ENCODE measurements around the gene UBQLNL.

UBQLNL gene

DNA sequence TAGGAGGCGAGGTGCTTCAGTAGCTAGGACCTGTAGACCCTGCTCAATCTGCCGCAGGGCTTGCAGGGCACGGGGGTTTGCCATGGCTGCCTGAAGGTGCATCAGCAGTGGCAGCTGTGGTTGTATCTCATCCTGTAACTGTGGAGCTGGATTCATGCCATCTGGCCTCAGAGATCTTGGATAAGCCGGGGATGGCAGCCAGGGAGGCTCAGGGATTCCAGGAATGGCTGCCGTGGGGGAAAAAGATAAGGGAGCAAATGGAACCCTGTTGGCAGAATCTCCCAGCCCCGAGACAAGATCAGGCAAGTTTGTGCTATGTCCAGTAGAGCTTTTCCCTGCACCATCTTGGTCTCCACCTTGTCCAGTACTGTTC is 8.6 kb downstream of the UBQLNL start:
- no peak for DNase-seq (ENCODE audit: extremely low read depth in 1 of 2, low read depth in 1 of 2)

DNA sequence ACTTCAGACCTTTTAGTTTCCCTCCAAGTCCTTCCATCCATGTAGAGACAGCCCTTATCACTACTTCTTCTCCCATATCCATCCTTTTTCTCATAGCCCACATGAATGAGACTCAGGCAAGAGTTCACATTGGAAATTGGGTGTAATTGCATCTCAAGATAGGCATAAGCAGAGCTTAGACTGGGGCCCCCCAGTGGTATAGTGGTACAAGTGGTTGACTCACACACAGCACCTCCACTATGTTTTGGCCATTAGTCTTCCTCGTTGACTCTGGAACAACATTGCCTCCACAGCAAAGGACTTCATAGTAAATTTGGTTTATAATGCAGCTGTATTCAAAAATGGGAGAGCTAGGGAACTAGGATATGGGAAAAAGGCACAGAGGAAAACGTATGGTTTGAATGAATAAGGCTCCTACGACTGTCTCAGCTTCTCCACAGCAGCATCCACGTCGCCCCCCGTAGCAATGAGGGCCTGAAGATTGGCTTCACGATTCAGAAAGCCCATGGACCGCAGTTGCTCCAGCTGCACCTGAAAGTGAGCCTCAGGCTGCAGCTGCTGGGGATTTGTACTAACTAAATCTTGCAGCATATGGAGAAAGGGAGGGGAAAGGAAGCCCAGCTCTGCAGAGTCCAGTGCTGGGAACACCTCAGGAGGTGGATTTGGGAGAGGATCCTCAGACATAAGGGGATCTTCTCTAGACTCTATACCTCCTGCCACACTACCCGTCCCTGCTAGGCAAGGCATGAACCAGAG is 9.1 kb downstream of the UBQLNL start:
- DNase-seq (ENCODE audit: extremely low read depth in 1 of 2, low read depth in 1 of 2), result no peak

DNA sequence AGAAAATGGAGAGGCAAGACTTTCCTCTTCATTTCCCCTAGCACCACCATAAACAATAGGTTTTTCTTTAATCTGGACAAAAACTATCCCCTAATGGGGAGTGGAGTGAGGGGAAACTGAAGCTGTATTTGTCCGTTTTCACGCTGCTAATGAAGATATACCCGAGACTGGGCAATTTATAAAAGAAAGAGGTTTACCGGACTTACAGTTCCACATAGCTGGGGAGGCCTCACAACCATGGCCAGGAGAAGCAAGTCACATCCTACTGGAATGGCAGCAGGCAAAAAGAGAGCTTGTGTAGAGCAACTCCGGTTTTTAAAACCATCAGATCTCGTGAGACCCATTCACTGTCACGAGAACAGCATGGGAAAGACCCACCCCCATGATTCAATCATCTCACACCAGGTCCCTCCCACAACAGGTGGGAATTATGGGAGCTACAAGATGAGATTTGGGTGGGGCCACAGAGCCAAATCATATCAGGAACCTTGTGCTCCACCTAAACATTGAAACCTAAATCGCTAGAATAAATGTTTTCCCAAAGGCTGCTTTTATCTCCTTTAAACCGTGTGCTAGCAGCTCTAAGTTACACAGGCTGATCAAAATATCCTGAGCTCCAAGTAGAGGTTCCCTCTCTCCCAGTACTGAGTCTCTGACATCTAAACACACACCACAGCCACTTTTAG is 11.0 kb downstream of the UBQLNL start:
- DNase-seq (ENCODE audit: extremely low read depth in 1 of 2, low read depth in 1 of 2), result no peak

DNA sequence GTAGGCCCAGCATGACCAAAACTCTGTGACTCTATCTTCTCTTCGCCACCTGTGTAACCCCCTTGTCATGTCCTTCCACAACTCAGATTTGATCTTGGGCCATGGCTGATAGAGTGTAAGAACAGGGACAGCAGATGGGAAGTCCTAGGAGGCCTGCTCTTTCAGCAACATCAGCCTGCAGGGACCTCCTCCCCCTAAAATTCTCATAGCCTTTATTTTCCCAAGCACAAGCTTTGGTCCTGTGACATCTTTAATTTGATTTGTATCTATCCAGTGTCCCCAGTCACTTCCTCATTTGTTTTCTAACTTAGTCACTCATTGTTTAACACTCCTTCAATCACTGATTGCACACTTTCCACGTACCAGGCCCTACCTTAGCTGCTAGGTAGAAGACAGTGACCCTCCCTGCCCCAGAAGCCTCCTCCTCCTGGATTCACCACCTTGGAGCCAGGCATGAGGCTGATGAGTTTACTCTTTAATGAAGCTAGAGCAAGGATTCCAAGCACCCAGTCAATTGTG is 12.0 kb downstream of the UBQLNL start:
- DNase-seq (ENCODE audit: extremely low read depth in 1 of 2, low read depth in 1 of 2), result no peak

DNA sequence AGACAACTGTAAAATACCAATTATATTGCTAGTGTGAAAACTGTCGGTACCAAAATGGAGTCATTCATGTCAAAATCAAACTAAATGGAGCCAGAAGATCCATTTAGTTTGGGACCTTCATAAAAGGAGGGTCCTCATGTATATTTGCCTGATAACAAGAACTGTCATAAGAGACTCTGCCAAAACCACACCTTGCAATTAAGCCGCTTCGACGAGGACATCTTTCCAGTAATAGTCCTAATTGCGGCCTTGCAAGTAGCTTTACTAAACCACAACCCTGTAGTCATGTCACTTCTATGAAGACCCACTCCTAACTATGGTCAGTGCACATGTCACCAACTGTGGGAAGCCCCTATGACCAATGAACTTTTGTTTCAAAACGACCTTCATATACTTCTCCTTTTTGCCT is 16.1 kb downstream of the UBQLNL start:
- no peak for DNase-seq (ENCODE audit: extremely low read depth in 1 of 2, low read depth in 1 of 2)

DNA sequence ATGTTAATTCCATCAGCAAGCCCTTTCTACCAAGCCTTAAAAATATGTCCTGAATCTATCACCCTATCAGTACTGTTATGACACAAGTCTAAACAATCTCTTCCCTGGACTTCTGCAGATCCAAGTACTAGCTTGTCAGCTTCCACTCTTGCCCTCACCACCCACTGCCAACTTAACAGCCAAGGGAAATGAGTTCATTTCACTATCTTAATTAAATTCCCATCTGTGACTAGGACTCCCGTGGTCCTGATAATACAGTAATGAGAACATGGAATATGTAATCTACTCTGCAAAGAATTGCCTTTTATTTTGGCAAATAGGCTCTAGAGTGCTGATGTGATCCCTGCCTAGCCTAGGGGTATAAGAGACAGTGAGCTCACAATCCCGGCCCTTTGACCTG is 16.8 kb downstream of the UBQLNL start:
- DNase-seq (ENCODE audit: extremely low read depth in 1 of 2, low read depth in 1 of 2), result no peak

DNA sequence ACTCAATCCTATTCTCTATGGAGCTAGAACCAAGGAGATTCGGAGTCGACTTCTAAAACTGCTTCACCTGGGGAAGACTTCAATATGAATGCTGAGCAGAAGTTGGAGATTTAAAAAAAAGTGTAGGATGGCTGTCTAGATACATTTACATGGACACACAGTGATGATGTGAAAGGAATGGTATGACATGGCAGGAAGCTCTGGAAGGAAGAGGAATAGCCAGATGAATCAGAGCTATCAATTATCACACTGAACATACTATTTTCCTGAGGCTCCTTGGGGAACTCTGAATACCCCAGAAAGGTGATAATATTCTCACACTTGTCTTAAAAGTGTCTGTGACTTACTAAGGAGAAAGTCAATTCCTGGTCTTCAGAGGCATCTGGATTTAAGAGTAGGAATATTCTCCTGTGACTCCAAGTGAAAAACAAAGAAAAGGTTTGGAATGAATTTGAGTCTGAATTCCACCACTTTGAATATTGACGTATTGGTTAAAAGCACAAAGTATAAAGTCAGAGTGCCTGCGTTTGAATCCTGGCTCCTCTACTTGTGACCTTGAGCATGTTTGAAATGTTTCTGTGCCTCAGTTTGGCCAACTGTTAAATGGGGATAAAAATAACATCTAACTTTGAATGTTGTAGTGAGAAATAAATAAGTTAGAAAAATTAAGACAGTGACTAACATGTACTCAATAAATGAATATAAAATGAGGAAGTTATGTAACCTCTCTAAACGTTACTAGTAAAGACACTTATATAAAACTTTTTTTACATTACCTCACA is 26.7 kb downstream of the UBQLNL start:
- no peak for DNase-seq (ENCODE audit: extremely low read depth in 1 of 2, low read depth in 1 of 2)

DNA sequence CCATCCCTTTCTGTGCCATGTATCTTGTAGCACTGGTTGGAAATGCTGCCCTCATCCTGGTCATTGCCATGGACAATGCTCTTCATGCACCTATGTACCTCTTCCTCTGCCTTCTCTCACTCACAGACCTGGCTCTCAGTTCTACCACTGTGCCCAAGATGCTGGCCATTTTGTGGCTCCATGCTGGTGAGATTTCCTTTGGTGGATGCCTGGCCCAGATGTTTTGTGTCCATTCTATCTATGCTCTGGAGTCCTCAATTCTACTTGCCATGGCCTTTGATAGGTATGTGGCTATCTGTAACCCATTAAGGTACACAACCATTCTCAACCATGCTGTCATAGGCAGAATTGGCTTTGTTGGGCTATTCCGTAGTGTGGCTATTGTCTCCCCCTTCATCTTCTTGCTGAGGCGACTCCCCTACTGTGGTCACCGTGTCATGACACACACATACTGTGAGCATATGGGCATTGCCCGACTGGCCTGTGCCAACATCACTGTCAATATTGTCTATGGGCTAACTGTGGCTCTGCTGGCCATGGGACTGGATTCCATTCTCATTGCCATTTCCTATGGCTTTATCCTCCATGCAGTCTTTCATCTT is 27.6 kb downstream of the UBQLNL start:
- DNase-seq (ENCODE audit: extremely low read depth in 1 of 2, low read depth in 1 of 2), result no peak

DNA sequence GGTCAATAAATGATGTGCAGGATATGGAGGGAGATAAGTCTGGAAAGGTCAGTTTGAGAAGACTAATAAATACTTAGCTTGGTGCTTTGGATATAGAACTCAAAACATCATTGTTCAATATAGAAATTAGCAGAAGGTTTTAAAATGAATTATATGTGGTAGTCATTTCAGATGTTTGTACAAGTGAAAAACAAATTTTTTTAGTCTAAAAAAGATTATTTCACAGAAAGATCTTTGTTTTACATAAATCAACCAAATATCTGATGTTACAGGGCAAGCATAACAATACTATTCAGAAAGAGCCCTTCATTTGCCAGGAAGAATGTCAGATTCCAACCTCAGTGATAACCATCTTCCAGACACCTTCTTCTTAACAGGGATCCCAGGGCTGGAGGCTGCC is 28.1 kb downstream of the UBQLNL start, which contains the start of gene OR52D1:
Gene OR52D1, plus strand, starts transcription at position 301 of the 400 bp plus-strand sequence. Its CDS starts 22 bp downstream, at position 323.
- DNase-seq (ENCODE audit: extremely low read depth in 1 of 2, low read depth in 1 of 2), result no peak

DNA sequence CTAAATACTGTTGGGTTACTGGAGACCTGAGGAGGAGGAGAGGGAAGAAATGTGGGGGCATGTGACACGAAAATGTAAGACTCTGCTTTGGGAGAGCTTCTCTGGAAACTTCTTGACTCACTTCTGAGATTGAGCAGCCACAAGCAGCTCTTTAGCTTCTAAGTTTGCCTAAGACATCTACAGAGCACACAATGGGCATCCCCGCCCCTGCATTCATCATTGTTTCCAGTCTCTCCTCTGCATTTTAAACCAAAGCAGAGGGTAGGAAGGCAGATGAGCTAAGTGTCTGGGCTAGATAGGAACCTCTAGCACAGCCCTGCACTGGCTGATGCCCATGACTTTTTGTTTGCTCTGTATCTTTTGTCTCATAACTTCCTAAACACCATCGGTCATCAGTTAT is 30.1 kb downstream of the UBQLNL start:
- no peak for DNase-seq (ENCODE audit: extremely low read depth in 1 of 2, low read depth in 1 of 2)

DNA sequence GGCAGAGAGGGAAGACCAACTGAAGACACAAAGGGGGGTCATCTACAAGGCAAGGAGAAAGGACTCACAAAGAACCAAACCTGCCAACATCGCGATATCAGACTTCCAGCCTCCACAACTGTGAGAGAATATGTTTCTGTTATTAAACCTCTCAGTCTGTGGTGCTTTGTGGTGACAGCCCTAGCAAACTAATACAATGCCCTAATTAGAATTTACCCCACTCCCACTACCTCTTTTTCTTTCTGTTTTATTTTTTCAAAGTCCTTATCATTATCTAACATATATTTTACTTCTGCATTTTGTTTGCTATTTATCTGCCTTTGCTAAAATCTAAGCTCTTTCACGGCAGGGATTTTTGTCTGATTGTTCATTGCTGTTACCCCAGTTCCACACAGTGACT is 30.5 kb downstream of the UBQLNL start:
- DNase-seq (ENCODE audit: extremely low read depth in 1 of 2, low read depth in 1 of 2), result no peak

DNA sequence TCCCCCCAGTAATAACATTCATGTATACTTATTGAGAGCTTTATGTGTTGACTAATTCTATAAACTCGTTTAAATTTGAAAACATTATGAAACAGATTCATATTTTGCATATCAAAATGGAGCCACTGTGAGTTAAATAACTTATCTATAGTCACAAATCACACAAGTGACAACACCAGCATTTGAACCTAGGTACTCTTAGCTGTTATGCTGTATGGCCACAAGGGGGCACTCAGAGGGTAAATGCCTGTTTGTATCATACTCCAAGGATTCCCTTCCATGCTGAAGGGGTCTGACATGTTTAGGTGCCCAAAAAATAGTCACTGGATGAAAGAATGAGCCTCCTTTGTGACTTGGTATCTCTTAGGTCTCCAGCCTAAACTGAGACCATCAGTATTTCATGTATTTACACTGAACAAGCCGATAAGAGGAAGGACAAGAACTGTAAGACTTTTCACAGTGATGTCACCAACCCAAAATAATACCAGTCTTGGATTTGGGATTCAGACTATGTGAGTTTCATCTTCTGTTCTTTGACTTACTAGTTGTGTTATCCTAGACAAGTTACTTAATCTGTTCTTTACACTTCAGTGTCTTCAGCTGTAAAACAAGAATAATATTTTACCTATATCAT is 40.2 kb downstream of the UBQLNL start:
- no peak for DNase-seq (ENCODE audit: extremely low read depth in 1 of 2, low read depth in 1 of 2)

DNA sequence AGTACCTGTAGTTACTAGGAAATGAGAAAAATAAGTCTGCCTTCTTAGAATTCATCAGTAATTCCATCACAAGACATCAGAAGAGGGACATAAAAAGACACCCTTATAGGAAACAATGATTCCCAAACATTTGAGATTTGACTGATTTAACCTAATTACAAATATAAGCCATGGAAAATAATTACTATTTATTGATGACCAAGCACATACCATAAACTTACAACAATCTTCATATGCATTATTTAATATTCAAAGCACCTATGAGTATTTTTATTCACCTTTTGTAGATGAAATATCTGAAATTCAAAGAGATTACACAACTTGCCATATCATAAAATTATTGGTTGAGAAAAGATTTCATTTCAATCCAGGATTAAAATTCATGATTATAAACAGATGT is 42.6 kb downstream of the UBQLNL start:
- DNase-seq (ENCODE audit: extremely low read depth in 1 of 2, low read depth in 1 of 2), result no peak

DNA sequence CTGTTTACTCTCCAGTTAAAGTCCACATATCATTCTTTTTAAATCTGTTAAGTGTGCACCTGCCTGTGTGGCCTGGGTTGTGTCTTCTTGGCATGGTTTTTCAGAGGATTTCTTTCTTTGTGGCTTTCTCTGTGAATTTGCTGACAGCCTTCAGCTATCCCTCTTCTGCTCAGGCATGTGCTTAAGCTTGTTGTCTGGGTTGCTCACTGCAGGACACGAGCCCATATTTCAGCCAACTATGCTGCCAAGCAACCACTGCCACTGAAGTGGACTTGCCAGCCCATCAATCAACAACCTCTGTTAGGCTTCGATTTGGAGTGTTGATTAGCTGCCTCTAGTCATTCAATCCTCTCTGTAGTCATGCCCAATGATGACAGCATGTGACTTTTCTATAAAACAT is 49.0 kb downstream of the UBQLNL start:
- DNase-seq (ENCODE audit: extremely low read depth in 1 of 2, low read depth in 1 of 2), result no peak

All from activated CD8-positive, alpha-beta memory T cell treated with anti-CD3 and anti-CD28 coated beads for 1 hour (primary cell).